NCI-H510A treated with DMSO at 0.1 percent for 48 hours (cell line): Measurements from ENCODE around the gene PBX1.

Experiments used
- DNase-seq: peaks from one replicate; lab custom pipeline; 2025; lab: John Stamatoyannopoulos, UW

Gene PBX1

GRCh38 chr1:164725401-164725800 is 166.4 kb downstream of the PBX1 start:
- no peak for DNase-seq

GRCh38 chr1:164726235-164726634 is 167.3 kb downstream of the PBX1 start:
- DNase-seq, result no peak

GRCh38 chr1:164728719-164729118 is 169.7 kb downstream of the PBX1 start:
- no peak for DNase-seq

- no peak for DNase-seq
These were observed 172.3 kb downstream of the PBX1 start for GRCh38 chr1:164731161-164731876.

GRCh38 chr1:164733070-164733469 is 174.1 kb downstream of the PBX1 start:
- DNase-seq, result no peak

GRCh38 chr1:164733734-164734133 is 174.8 kb downstream of the PBX1 start:
- DNase-seq, result no peak

- DNase-seq, result peak; percentile 70
These were observed 176.5 kb downstream of the PBX1 start for GRCh38 chr1:164735315-164736052.

- no peak for DNase-seq
These were observed 177.2 kb downstream of the PBX1 start for GRCh38 chr1:164736137-164736536.

GRCh38 chr1:164739189-164739588 is 180.2 kb downstream of the PBX1 start:
- no peak for DNase-seq

GRCh38 chr1:164740000-164740526 is 181.1 kb downstream of the PBX1 start:
- DNase-seq, result no peak

- no peak for DNase-seq
These were observed 183.8 kb downstream of the PBX1 start for GRCh38 chr1:164742745-164743144.

- DNase-seq, result no peak
These were observed 185.0 kb downstream of the PBX1 start for GRCh38 chr1:164743976-164744375.

GRCh38 chr1:164745736-164746135 is 186.8 kb downstream of the PBX1 start:
- DNase-seq, result no peak

- no peak for DNase-seq
These were observed 187.6 kb downstream of the PBX1 start for GRCh38 chr1:164746632-164747031.

- DNase-seq, result no peak
These were observed 189.4 kb downstream of the PBX1 start for GRCh38 chr1:164748253-164748899.

- DNase-seq, result no peak
These were observed 194.6 kb downstream of the PBX1 start for GRCh38 chr1:164753521-164754077.

- no peak for DNase-seq
These were observed 195.2 kb downstream of the PBX1 start for GRCh38 chr1:164754088-164754600.

- DNase-seq, result no peak
These were observed 196.7 kb downstream of the PBX1 start for GRCh38 chr1:164755690-164756089.

GRCh38 chr1:164756741-164757140 is 197.8 kb downstream of the PBX1 start:
- no peak for DNase-seq

- DNase-seq, result no peak
These were observed 198.6 kb downstream of the PBX1 start for GRCh38 chr1:164757625-164758024.

GRCh38 chr1:164759144-164759920 is 200.3 kb downstream of the PBX1 start:
- DNase-seq, result no peak
